Hair follicular keratinocyte (primary cell): ENCODE measurements around the gene DUOXA2. TPM values are rescaled to one million over a fixed set of nuclear protein-coding genes. Genes with fewer than 3 reads are reported as not detected.

Source experiments
- total RNA-seq: library from RNA; depleted of rRNA; stranded (reverse); fragments of >200 nt; gene quantifications from 2 replicates; pipeline ENCODE4 v1.2.3, GENCODE V29; 2015

DUOXA2 gene
- not detected in 2 replicates for total RNA-seq

DNA sequence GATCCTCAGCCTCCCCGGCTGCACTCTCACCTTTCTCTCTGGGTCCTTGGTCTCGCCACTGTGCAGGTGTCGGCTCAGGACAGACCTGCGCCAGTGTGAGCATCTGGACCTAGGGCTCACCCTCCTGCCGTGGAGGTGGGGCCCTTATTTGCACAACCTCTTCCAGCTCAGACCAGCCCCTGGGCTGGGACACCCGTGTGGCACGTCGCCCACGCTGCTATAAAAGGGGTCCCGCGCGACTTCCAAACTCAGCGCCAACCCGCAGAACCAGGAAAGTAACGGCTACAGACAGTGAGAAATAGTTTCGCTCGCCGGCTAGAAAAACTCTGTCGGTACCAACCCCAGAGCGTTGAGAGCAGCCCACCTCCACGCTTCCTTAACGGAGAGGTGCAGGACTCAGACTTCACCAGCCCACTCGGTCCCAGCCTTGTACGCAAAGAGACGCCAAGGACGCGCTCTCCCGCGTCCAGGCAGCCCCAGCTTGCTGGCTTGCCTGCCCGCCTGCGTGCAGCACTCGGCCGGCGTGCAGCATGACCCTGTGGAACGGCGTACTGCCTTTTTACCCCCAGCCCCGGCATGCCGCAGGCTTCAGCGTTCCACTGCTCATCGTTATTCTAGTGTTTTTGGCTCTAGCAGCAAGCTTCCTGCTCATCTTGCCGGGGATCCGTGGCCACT, at the start of gene DUOXA2, which contains the start of gene DUOX2:
Gene DUOXA2, plus strand, starts transcription at position 251 of the 675 bp plus-strand sequence. Its CDS starts 280 bp downstream, at position 531.
Gene DUOX2, minus strand, starts transcription at position 97 of the 675 bp plus-strand sequence. CDS start 761 bp downstream, outside the sequence.

GRCh38 chr15:45129651-45130129, 15.6 kb downstream of the DUOXA2 start, which contains the start of the genes DUOX1 and DUOXA1:
DUOX1 (plus strand) TSS chr15:45129994; CDS start chr15:45131967, 1,973 bp downstream.
DUOXA1 (minus strand) TSS chr15:45129879; CDS start chr15:45123014, 6,865 bp downstream.

Other genes with a start within 250 kb of the DUOXA2 start
- gene TERB2, start 157.6 kb upstream of the DUOXA2 start, total RNA-seq: not detected in 2 replicates
- 33.2 and 54.3 TPM in 2 replicates for gene SORD, start 91.1 kb upstream of the DUOXA2 start, total RNA-seq
- 0.39 TPM in 1 of 2 replicates, not detected in the other for gene DUOX2, start 154 bp upstream of the DUOXA2 start, total RNA-seq
- gene DUOXA1, start 15.6 kb downstream of the DUOXA2 start, total RNA-seq: 16.4 and 30.6 TPM in 2 replicates
- 14.2 and 22.7 TPM in 2 replicates for gene DUOX1, start 15.7 kb downstream of the DUOXA2 start, total RNA-seq
- 0.38 and 0.78 TPM in 2 replicates for gene SHF, start 73.6 kb downstream of the DUOXA2 start, total RNA-seq
- not detected in 2 replicates for gene SLC28A2, start 137.9 kb downstream of the DUOXA2 start, total RNA-seq